ENCODE data around the gene CDNF.

The CDNF gene

GRCh38 chr10:14815681-14816080 lies 22.2 kb downstream of the CDNF start:
- DNase-seq (ENCODE audit: insufficient read length) (no peak), FAIRE-seq (no peak)
- TF ChIP-seq TAF1 (IDR thresholded peaks at IDR 0.05; ENCODE audit: borderline replicate concordance, low read depth, low read length), result no peak

DNA sequence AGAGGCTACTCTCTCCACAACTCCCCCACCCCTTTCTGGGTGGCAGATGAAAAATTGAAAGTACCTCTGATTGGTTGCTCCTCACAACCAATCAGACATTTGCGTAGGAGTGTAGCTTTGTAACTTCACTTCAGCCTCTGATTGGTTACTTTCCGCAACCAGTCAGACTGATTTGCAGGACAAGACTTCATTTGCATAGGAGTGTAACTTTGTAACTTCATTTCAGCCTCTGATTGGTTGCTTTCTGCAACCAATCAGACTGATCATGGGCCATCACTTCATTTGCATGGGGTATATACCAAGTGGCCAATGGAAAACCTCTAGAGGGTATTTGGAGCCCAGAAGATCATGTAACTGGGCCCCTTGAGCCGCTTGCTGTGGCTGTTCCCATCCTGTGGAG lies 25.6 kb downstream of the CDNF start:
- TF ChIP-seq POLR2A (IDR thresholded peaks at IDR 0.05; ENCODE audit: low read depth, low read length) (no peak), POLR2AphosphoS5 (IDR thresholded peaks at IDR 0.05; ENCODE audit: low read depth, low read length) (no peak), TAF1 (IDR thresholded peaks at IDR 0.05; ENCODE audit: borderline replicate concordance, low read depth, low read length) (no peak)
- DNase-seq (ENCODE audit: insufficient read length) (no peak), FAIRE-seq (no peak)

- FAIRE-seq (no peak), DNase-seq (ENCODE audit: insufficient read length) (no peak)
- TF ChIP-seq POLR2AphosphoS5 (IDR thresholded peaks at IDR 0.05; ENCODE audit: low read depth, low read length) (no peak), TAF1 (IDR thresholded peaks at IDR 0.05; ENCODE audit: borderline replicate concordance, low read depth, low read length) (no peak), POLR2A (IDR thresholded peaks at IDR 0.05; ENCODE audit: low read depth, low read length) (no peak)
These were observed 26.6 kb downstream of the CDNF start for GRCh38 chr10:14810969-14811953.

DNA sequence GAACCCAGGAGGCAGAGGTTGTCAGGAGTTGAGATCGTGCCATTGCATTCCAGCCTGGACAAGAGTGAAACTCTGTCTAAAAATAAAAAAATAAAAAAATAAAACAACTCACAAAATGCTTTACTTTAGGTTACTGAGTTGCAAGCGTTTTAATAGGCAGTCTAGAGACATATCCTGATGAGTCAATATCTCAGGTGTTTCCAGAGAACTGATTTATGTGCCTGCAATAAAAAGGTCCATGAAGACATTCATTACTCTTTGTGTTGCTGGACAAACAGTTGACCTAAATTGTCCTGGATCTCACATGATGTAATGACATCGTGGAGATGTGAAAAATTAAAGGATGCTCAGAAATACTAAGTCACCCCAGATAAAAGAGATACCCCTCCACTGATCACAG lies 31.5 kb downstream of the CDNF start:
- FAIRE-seq (no peak), DNase-seq (ENCODE audit: insufficient read length) (no peak)
- no peak for TF ChIP-seq TAF1 (IDR thresholded peaks at IDR 0.05; ENCODE audit: borderline replicate concordance, low read depth, low read length)
- TF ChIP-seq POLR2AphosphoS5 (IDR thresholded peaks at IDR 0.05; ENCODE audit: low read depth, low read length), result no peak
- TF ChIP-seq POLR2A (IDR thresholded peaks at IDR 0.05; ENCODE audit: low read depth, low read length), result no peak

DNA sequence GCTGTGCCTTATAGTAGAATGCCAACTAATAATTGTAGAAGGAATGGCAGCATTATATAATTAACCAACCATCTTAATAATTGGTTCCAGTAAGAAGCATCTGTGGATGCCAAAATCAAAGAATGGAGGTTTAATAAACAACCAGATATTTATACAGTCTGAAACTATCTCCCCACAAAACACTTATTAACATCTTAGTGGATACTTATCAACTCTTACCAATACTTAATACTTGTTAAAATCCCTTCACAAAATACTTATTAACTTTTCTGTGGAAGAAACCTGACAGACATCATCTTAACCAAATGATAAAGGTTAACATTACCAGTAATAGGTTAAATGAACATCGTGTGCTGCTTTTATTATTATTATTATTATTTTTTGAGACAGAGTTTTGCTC lies 34.0 kb downstream of the CDNF start:
- DNase-seq (ENCODE audit: insufficient read length), result no peak
- no peak for FAIRE-seq
- TF ChIP-seq TAF1 (IDR thresholded peaks at IDR 0.05; ENCODE audit: borderline replicate concordance, low read depth, low read length) (no peak), POLR2AphosphoS5 (IDR thresholded peaks at IDR 0.05; ENCODE audit: low read depth, low read length) (no peak), POLR2A (IDR thresholded peaks at IDR 0.05; ENCODE audit: low read depth, low read length) (no peak)

DNA sequence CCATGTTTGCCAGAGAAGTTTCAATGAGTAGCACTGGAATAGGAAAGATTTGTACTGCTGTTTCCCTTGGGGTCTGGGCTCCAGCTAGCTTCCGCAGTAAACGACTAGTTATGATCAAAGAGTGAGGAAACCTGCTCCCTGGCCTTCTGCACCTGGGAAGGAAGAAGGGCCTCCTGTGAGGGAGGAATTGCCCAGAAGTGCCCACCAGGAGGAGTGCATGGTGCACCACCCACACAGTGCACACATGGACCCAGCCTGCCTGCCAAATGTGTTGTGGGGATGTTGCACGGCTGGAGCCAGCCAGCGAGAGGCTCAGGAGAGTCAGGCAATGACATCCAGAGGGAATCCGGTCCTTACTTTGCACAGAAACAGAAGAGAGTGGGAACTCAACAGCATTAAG lies 36.1 kb downstream of the CDNF start:
- FAIRE-seq, result no peak

DNA sequence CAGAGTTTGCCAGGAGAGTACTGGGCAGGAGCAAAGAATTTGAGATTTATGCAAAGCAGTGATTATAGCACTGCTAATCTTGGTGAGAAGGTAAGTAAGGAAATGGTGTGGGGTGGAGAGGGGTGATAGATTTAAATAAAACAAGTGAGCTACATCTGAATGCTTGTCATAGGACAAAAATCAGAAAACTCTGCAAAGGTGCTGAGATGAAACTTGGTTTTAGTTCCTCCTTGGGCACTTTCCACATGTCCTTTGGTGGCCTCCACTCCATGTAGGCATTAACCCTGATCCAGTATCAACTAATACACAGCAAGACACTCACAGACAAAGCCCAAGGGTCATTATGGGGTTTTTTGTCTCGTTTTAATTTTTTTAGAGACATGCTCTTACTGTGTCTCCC lies 37.4 kb downstream of the CDNF start:
- DNase-seq (ENCODE audit: insufficient read length) (no peak), FAIRE-seq (no peak)
- TF ChIP-seq POLR2AphosphoS5 (IDR thresholded peaks at IDR 0.05; ENCODE audit: low read depth, low read length) (no peak), TAF1 (IDR thresholded peaks at IDR 0.05; ENCODE audit: borderline replicate concordance, low read depth, low read length) (no peak), POLR2A (IDR thresholded peaks at IDR 0.05; ENCODE audit: low read depth, low read length) (no peak)

More for the DNA sequence above, 36.1 kb downstream of the CDNF start:
- no peak for DNase-seq (ENCODE audit: insufficient read length)
- TF ChIP-seq POLR2A (IDR thresholded peaks at IDR 0.05; ENCODE audit: low read depth, low read length), result no peak
- no peak for TF ChIP-seq TAF1 (IDR thresholded peaks at IDR 0.05; ENCODE audit: borderline replicate concordance, low read depth, low read length)
- TF ChIP-seq POLR2AphosphoS5 (IDR thresholded peaks at IDR 0.05; ENCODE audit: low read depth, low read length), result no peak

GRCh38 chr10:14798636-14799035 lies 39.2 kb downstream of the CDNF start:
- DNase-seq (ENCODE audit: insufficient read length) (no peak), FAIRE-seq (no peak)
- TF ChIP-seq POLR2AphosphoS5 (IDR thresholded peaks at IDR 0.05; ENCODE audit: low read depth, low read length) (no peak), TAF1 (IDR thresholded peaks at IDR 0.05; ENCODE audit: borderline replicate concordance, low read depth, low read length) (no peak), POLR2A (IDR thresholded peaks at IDR 0.05; ENCODE audit: low read depth, low read length) (no peak)

DNA sequence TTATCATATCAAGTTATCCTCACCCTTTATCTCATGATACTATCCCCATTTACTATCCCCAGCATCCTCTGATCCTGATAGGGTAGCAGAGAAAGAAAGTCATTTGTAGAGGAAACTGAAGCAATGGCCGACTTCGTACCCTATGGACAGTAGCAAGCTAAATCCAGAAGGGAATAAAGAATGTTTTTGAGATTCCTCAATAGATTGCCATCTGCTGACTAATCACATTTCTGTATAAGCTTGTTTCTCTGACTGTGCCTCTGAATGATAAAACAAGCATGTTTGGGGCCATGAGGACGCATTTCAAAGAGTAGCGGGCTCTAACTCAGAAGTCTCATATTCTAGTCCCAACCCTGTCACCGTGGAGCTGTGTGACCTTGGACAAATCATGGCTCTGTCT lies 49.9 kb downstream of the CDNF start:
- DNase-seq (ENCODE audit: insufficient read length) (no peak), FAIRE-seq (no peak)
- TF ChIP-seq POLR2A (IDR thresholded peaks at IDR 0.05; ENCODE audit: low read depth, low read length) (no peak), TAF1 (IDR thresholded peaks at IDR 0.05; ENCODE audit: borderline replicate concordance, low read depth, low read length) (no peak), POLR2AphosphoS5 (IDR thresholded peaks at IDR 0.05; ENCODE audit: low read depth, low read length) (no peak)

- TF ChIP-seq TAF1 (IDR thresholded peaks at IDR 0.05; ENCODE audit: borderline replicate concordance, low read depth, low read length), result no peak
- no peak for TF ChIP-seq POLR2AphosphoS5 (IDR thresholded peaks at IDR 0.05; ENCODE audit: low read depth, low read length)
- no peak for TF ChIP-seq POLR2A (IDR thresholded peaks at IDR 0.05; ENCODE audit: low read depth, low read length)
- DNase-seq (ENCODE audit: insufficient read length) (no peak), FAIRE-seq (no peak)
These were observed 53.3 kb downstream of the CDNF start for GRCh38 chr10:14784459-14785055.

DNA sequence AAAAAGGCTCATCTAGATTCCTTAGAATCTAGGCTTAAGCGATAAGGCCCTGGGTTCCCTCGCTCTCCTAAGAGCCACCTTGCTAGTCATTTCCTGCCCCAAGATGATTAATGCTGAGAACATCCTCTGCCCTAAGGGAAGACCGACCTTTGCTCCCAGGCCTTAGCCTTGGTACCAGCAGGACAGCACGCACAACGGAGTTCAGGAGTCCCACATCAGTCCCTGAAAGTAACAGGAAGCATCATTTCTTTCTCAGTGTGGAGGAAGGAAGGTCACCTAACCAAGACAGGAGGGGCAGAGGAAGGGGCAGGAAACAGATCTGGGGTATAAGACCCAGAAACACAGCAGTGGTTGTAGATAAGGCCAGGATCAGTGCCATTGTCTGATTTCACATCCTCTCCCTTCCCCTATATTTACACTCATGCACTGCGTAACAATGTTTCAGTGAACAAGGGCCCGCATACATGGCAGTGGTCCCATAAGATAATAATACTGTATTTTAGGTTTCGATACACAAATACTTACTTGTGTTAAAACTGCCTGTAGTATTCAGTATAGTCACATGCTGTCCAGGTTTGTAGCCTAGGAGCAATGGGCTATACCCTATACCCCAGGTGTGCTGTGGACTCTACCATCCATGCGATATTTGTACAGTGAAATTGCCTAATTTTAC lies 55.0 kb downstream of the CDNF start:
- TF ChIP-seq POLR2A (IDR thresholded peaks at IDR 0.05; ENCODE audit: low read depth, low read length) (no peak), TAF1 (IDR thresholded peaks at IDR 0.05; ENCODE audit: borderline replicate concordance, low read depth, low read length) (no peak), POLR2AphosphoS5 (IDR thresholded peaks at IDR 0.05; ENCODE audit: low read depth, low read length) (no peak)
- FAIRE-seq (no peak), DNase-seq (ENCODE audit: insufficient read length) (no peak)
